ENCODE results near the gene COL4A3.

GRCh38 chr2:227123697-227124096 lies 40.7 kb upstream of the COL4A3 start:
- no peak for TF ChIP-seq CTCF (IDR thresholded peaks at IDR 0.05)
- TF ChIP-seq POLR2A (IDR thresholded peaks at IDR 0.05), result no peak
- TF ChIP-seq POLR2AphosphoS5 (IDR thresholded peaks at IDR 0.05), result no peak
